Nephron progenitor cell (in vitro differentiated cells): ENCODE results near the gene PLCL1.

Experiments used
- DNase-seq: peaks from one replicate; pipeline ENCODE4 v3.0.0; 2021
- H3K27ac Mint-ChIP-seq: 2 replicates; pipeline ENCODE4 v1.8.0; 2021; ENCODE audit warnings: mild to moderate bottlenecking, moderate library complexity, mixed read lengths
- H3K27me3 Mint-ChIP-seq: 2 replicates; pipeline ENCODE4 v1.8.0; 2021; ENCODE audit warnings: mild to moderate bottlenecking, low read depth, mixed read lengths; ENCODE audit not compliant: poor library complexity
- H3K36me3 Mint-ChIP-seq: 2 replicates; pipeline ENCODE4 v1.8.0; 2021; ENCODE audit warnings: low read depth, mixed read lengths
- H3K4me1 Mint-ChIP-seq: 2 replicates; pipeline ENCODE4 v1.8.0; 2021; ENCODE audit warnings: mixed read lengths
- H3K4me3 Mint-ChIP-seq: 2 replicates; pipeline ENCODE4 v1.8.0; 2021; ENCODE audit warnings: mild to moderate bottlenecking, moderate library complexity, mixed read lengths
- H3K9me3 Mint-ChIP-seq: 2 replicates; pipeline ENCODE4 v1.8.0; 2021; ENCODE audit warnings: mild to moderate bottlenecking, moderate library complexity, mixed read lengths
- CTCF ChIP-seq: fragments of 200-600 bp; sonication (generic); IDR thresholded peaks from 2 replicates; pipeline ENCODE4 v1.5.0; 2021; ENCODE audit warnings: antibody characterized with exemption

The PLCL1 gene

GRCh38 chr2:198053776-198054175, 249.4 kb downstream of the PLCL1 start:
- no peaks in the 10 kb centered on the region for H3K4me1 Mint-ChIP-seq
- H3K36me3 Mint-ChIP-seq, result no peaks in the 10 kb centered on the region
- TF ChIP-seq CTCF, result no peak
- DNase-seq, result no peak
- H3K9me3 Mint-ChIP-seq, result no peaks in the 10 kb centered on the region
- H3K27ac Mint-ChIP-seq, result no peak overlapping the region
- H3K27me3 Mint-ChIP-seq, result peaks cover 5% of the 10 kb centered on the region
- no peak overlapping the region for H3K4me3 Mint-ChIP-seq

DNA sequence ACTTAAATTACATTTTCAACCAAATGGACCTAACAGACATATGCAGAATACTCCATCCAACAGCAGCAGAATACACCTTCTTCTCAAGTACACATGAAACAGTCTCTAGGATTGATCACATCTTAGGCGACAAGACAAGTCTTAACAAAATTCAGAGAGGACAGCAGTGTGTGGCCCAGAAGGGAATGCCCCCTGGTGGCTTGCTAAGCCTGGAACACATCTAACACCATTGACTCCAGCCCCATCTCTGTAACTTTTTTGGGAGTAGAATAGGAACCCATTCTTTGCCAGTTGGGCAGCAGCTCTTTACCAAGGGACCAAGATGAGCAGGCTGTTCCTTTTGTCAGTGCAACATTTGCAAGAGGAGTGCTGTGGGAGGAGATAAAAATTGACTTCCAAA, 249.9 kb downstream of the PLCL1 start:
- peak; percentile 27 for DNase-seq
- Mint-ChIP-seq H3K36me3 (no peaks in the 10 kb centered on the region), H3K4me3 (no peak overlapping the region), H3K27me3 (peaks cover 5% of the 10 kb centered on the region), H3K27ac (no peak overlapping the region), H3K9me3 (no peaks in the 10 kb centered on the region), H3K4me1 (no peaks in the 10 kb centered on the region)
- TF ChIP-seq CTCF, result peak; percentile 50

GRCh38 chr2:198055716-198056115, 251.3 kb downstream of the PLCL1 start:
- Mint-ChIP-seq H3K9me3 (no peaks in the 10 kb centered on the region), H3K27ac (no peak overlapping the region), H3K36me3 (no peaks in the 10 kb centered on the region), H3K27me3 (peaks cover 5% of the 10 kb centered on the region), H3K4me1 (no peaks in the 10 kb centered on the region), H3K4me3 (no peak overlapping the region)
- no peak for TF ChIP-seq CTCF
- no peak for DNase-seq

GRCh38 chr2:198056836-198057235, 252.4 kb downstream of the PLCL1 start:
- no peak overlapping the region for H3K4me3 Mint-ChIP-seq
- peaks cover 5% of the 10 kb centered on the region for H3K27me3 Mint-ChIP-seq
- no peak for TF ChIP-seq CTCF
- no peak for DNase-seq
- H3K27ac Mint-ChIP-seq, result no peak overlapping the region
- no peaks in the 10 kb centered on the region for H3K4me1 Mint-ChIP-seq
- H3K36me3 Mint-ChIP-seq, result no peaks in the 10 kb centered on the region
- no peaks in the 10 kb centered on the region for H3K9me3 Mint-ChIP-seq

- H3K36me3 Mint-ChIP-seq, result no peaks in the 10 kb centered on the region
- no peak overlapping the region for H3K27ac Mint-ChIP-seq
- H3K27me3 Mint-ChIP-seq, result peaks cover under 1% of the 10 kb centered on the region
- H3K9me3 Mint-ChIP-seq, result no peaks in the 10 kb centered on the region
- DNase-seq, result no peak
- no peaks in the 10 kb centered on the region for H3K4me1 Mint-ChIP-seq
- no peak overlapping the region for H3K4me3 Mint-ChIP-seq
- no peak for TF ChIP-seq CTCF
These were observed 255.4 kb downstream of the PLCL1 start for GRCh38 chr2:198059800-198060199.

DNA sequence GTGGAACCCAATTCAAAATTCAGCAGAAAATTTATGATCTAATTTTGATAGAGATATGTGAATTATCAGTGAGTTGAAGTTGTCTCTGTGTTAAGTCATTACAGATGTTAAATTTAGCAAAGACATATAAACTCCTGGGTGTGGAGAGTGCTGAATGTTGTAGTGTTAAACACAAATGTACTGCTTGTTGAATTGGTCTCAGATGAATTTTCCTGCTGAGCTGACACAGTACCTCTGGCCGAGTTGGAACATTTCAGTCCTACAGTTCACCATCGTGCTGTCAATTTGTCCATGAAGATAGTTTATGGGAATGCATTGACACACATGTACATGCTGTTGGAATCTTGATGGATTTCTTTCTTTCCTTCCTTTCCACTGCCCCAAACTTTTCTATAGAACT, 255.9 kb downstream of the PLCL1 start:
- H3K27me3 Mint-ChIP-seq, result no peaks in the 10 kb centered on the region
- H3K4me1 Mint-ChIP-seq, result no peaks in the 10 kb centered on the region
- no peaks in the 10 kb centered on the region for H3K36me3 Mint-ChIP-seq
- TF ChIP-seq CTCF, result no peak
- no peaks in the 10 kb centered on the region for H3K9me3 Mint-ChIP-seq
- no peak overlapping the region for H3K4me3 Mint-ChIP-seq
- H3K27ac Mint-ChIP-seq, result no peak overlapping the region
- DNase-seq, result no peak
